GM18858 (cell line): Measurements from ENCODE around the gene GABRB3.

Experiments
- ATAC-seq: cut with Tn5 transposase; IDR thresholded peaks from one replicate; pipeline ENCODE4 v1.9.1; 2021; ENCODE audit not compliant: unreplicated experiment

Gene GABRB3

DNA sequence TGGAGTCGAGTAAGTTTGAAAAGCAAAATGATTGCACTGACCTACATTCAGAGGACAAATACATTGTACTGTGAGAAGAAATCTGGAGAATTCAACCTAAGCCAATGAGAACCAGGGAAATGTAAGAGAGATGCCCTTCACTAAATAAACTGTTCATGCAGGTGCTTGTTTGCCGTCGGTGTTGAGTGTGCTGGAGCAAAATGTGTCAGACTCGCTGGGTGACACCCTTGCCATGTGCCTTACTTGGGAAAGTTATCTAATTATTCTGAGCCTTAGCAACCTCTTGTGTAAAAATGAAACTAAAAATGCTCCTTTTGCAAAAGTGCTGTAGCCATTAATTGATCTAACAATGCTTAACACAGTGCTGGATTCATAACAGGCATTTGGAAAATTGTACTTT is 140.4 kb downstream of the GABRB3 start:
- ATAC-seq = no peak

DNA sequence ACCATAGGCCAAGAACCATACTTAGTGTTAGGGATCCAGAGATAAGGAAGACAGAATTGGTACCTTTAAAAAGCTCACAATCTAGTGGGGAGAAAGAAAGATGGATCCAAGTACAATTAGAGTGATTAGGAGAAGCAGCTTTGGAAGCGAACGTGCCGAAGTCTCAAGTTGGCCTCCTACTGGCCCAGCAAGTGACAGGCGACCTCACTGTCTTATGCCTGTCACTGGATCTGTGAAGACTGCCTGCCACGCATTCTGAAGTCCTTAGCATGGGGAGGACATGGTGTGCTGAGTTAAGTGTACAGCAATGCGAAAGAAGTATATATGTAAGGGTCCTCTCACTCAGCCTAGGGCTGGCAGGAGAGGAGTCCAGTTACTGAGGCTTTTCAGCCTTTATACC is 141.0 kb downstream of the GABRB3 start:
- ATAC-seq = no peak

DNA sequence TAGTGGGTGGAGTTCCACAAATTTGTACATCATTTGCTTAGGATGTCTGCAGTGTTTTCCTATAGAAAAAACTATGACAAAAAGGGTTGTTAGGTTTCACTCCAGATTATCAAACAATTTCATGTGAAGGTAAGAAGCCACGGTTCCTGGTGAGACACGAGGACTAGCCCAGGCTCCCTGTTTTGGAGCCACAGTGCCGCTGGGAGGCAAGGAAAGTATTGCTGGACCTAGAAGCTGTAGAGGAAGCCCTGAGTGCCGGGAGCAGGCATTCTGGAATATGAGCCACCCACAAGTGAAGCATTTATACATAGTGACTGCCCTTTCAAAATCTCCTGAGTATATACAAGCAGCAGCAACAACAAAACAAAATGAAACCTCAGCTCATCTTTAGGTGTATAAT is 142.0 kb downstream of the GABRB3 start:
- no peak for ATAC-seq

DNA sequence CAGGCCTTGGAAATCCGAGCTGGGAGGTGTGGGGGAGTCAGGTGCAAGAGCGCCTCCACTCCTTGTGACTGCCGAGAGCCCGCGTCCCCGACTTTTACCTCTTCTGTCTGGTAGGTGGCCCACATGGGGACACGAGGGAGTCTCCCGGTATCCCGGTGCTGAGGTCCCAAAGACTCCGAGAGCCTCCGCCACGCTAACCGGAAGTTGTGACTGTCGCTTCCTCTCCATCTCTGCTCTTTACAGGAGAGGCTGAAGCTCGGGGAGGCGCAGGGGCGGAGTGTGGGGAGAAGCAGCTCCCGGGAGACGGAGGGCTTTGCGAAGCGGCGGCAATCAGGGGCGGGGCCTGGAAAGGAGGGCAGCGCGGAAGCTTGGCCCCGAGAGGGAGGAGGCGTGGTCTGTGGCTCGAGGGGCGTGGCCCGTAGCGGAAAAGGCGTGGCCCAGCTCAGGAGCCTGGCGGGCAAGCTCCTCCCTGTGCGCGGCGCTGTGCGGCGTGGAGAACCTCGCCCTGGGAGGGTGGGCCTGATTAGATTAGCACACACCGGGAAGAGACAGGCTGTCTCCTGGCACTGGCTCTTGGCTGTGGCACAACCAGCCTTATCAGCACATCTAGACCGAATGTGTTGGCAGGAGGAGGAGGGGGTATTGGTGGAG is 143.9 kb downstream of the GABRB3 start:
- no peak for ATAC-seq

DNA sequence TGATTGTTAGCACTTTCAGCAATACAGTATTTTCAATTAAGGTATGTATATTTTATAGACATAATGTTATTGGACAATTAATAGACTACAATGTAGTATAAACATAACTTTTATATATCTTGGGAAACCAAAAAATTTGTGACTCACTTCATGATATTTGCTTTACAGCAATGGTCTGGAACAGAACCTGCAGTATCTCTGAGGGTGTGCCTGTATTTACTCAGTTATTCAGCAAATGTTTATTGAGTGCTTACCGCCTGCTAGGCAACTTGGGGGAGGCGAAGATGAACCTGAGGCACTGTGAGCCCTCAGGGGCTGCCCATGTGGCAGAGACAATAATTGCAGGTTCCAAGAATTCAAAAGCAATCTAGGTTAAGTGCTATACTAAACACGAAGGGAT is 144.8 kb downstream of the GABRB3 start:
- ATAC-seq = no peak

DNA sequence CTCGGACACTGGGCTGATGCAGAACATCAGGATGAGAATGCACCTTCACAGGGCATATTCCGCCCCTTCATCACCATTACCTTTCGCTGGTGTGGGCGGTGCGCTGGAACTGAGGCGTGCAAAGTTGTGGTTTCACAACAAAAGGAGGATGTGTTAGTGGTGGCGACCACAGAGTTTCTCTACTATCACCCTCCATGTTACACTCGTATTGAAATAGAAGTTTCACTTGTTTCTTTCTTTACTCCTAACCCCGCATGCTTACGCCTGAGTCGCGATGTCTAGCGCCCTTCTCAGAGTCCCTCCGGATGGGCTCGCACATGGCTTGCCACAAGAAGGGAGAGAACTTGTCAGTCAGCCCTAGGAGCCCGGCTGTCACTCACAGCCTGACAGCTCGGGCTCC is 148.7 kb downstream of the GABRB3 start:
- ATAC-seq = no peak

DNA sequence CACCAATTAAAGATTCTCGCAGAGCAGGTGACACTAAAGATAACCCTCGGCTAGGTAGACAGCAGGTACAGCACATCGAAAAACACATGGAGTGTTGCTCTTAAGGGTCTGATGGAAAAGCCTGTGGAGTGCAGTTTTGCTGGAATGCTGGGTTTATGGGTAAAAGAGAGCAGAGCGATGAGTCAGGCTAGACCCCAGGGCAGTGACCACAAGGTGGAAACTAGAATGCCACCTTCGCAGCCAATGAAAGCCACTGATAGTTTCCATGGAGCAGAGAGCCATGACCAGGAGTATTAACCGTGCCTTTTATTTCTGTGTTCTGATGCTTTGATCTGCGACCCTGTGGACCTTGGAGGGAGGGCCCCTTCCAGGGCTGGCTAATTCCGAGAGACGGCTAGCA is 149.8 kb downstream of the GABRB3 start:
- no peak for ATAC-seq

DNA sequence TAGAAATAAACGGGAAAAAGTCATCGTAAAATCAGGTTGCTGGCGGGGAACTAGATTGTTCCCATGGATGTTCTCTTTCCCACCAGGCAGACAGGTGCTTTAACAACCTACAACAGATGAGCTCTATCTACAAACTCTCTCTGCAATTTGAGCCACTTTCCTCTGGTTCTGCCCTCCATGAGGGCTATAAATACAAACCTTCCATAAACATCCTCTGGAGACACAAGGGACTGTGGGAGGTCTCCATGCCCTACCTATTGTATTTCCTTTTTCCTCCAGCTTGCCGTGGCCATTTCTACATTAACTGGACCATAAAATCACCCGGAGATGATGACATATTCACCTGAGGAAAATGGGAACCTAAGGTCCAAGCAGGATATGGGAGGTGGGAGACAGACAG is 151.1 kb downstream of the GABRB3 start:
- ATAC-seq = no peak

DNA sequence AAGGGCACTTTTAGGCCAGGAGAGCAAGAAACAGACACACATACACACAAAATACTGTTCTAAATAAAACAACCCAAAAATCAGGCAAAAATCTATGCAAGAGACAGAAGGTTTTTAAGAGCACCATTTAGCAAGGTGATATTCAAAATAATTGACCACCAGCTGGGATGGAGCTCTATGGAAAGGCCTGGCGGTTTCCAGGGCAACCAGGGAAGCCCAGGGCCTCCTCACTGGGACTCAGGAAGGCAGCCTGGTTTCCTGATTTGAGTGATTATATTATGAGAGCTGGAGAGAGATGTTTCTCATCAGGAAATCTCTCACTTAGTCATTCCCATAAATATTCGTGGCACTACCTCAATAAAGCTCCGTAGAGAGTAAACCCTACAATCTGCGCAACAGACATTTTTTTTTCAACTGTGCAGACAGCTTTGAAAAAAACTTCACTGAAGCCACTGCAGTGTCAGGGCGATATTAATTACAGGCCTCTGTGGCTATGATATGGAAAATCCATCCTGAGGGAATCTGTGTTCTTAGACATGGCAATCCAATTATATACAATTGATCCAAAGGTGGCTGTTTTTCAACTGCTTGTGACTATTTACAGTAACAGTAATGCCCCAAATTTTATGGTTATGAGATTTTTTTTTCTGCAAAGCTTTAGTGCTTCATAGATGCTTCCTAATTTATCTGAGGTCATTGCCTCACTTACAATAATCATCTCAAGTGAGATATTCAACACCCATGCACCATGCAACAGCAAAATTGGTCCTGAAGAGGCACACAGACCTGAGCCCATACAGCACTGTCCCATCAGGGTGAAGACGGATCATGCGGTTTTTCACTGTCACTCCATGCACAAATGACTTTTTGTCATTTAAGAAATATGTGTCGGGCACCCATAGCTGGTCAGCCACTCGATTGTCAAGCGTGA is 152.1 kb downstream of the GABRB3 start:
- no peak for ATAC-seq

DNA sequence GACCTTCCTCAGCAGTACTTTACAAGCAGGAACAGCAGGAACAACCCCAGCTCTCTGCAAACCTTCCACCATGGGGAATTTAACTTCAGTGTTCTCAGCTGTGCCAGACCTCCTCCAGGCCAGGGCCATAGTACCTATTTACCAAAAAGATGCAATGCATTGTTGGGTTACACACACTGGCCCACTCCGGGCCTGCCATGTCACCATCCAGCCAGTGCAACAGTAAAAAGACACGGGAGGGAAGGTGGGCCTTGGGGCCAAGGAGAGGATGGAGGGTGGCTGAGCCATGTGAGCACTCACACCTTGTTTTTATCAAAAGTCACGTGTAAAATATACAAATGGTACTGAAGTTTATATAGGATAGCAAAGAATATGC is 157.0 kb downstream of the GABRB3 start:
- ATAC-seq = no peak

DNA sequence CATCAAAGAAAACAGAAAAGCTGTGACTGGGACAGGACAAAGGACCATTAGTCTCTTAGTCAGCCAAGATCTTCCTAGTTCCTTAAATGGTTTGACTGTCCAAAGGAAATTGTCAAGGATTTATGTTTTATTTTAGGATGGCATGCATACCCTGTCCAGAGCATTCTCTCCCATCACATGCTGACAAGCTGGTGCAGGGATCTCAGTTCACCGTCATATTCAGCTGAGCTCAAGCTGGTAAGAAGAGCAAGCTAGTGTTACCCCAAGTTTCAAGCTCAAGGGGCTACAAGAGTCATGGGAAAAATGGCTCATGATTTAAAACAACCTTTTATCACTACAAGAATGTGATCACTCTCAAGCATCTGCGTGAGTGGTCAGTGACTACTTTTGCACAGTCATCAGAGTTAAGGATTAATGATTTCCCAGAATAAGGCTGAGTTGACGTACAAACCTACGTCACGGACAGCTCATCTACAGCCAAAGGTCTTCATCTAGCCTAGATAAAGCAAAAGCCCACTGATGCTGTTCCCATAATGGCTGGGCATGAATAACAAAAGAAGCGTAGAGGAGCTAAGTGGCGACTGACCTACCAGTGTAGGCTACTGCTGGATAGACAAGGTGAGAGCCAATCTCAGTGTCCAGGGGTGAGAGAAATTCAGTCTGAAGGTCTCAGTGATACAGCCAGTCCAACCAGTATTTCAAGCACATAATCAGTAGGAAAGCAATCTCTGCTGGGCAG is 157.5 kb downstream of the GABRB3 start:
- no peak for ATAC-seq

DNA sequence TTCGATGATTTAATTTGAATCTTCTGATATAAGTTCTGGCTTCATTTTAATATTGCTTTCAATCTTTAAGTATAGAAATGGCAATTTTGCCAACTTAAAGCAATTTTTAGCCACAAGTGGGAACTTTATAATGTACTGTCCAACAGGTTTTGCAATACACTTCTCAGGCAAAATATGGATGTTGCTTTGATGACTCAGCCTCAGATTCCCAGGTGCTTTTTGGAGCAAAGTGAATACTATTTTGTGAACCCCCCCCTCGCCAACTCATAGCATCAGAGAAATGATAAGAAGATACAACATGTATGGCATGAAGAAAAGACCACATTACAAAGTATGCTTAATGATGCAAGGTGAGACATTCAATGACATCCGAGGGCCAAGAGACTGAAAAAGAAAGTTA is 158.1 kb downstream of the GABRB3 start:
- ATAC-seq = no peak

DNA sequence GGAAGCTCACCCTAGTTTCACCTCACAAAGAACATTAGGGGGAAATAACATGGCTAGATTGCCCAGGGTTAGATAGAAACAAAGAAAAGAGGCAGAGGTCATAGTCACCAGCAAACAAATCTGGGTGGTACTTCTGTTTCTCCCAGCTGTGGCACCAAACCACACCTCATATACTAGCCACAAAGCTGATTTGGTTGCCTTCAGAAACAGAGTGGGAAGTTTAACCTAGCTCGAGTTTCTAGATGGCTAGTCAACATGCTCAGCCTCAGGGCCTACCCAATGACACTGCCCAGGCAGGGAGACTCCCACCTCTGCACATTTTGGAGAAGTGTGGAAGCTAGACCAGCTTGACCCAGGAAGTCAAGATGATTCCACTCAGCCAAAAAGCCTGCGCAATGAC is 174.2 kb downstream of the GABRB3 start:
- ATAC-seq = no peak

DNA sequence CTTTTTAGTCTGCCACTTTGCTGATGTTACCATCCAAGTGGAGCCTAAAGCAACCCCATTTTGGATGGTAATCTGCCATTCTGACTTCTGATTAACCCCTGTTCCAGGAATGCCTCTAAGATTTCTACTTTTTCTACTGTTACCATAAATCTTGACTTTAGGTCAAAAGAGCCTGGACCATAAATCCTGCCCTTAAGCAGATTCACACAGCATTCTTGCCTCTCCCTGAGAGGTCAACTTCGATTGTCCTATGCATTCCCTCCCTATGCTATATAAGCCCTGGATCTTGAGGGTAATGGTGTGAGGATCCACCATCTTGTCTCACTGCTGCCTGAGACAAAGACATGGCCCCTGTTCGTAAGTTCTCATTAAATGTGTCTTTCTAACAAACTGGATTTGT is 177.3 kb downstream of the GABRB3 start:
- ATAC-seq = no peak

DNA sequence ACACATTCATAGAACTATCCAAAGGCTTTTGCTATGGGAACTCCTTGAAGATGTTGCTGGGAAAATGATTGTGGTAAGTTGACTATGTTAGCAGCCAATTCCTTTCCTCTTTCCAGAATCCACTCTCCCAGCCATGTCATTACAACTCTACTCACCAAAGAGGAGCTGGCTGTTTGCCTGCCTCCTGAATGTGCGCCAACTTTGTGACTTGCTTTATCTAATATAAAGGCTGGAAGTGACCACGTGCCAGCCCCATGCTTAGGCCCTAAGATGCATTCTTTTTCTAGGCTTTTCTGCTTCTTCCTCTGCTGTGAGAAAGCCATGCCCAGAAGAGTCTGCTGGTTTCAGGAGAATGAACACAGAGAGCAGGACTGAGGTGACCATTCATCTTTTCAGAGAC is 182.2 kb downstream of the GABRB3 start:
- no peak for ATAC-seq

DNA sequence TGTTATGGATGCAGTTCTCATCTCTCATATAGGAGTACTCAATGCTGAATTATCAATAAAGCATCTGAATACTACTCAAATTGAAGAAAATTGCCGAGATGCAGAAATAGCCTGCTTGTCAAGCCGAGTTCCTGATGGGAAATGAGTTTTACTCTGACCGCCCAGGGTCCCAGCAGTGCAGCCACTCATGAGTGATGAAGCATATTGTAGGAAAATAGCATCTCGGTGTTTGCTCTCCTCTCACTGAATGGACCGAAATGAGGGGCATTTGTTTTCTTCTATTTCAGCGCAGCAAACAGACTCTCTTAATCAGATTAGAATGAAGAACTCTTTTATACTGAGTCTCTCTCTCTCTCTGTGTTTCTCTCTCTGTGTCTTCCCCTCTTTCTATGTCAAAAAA is 190.0 kb downstream of the GABRB3 start:
- no peak for ATAC-seq

DNA sequence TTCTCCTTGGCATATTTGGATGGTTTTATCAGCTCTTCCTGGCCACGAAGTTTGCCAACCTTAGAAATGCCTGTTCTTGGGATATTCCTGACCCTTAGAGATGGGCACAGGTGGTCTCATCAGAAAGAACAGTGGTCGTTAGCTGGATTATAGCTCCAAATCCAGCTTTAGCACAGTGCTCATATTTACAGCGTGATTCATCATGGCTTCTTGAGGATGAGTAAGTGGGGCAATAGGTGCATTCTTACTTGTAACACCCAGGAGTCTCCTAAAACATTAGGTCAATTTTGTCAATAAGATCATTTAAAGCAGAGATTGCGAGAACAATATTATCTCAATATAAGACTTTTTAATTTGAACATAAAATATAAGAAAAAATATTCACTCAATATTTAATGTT is 191.9 kb downstream of the GABRB3 start:
- no peak for ATAC-seq

DNA sequence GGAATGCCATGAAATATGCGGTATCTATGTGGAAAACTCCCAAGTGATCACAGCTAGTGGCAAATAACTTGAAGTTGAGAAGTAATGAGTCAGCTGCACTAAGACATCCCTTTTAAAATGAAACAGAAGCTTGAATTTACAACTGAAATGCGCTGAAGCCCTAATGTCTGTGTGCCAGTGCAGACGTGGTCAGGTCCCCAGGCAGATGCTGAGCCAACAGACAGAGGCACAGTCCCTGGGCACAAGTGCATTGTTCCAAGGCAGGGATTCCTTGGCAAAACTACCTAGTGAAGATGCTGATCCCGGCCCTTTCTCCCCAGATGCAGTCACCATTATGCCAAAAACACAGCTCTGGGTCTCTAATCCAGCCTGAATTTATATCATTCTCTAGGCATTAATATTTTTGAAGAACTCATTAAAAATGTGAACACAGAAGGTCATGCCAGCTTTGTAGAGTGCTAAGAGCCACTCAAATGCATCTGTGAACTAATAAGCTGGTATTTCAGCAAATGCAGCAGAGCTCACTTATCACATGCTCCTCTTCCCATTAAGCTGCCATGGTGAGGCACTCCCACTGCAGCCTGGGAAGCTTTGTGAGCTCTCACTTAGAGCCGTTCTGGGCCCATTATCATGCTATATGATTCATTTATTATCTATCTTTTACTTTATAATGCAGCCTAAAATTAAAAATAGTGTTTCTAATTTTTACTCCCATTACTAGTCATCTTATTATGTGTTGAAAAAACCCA is 200.1 kb downstream of the GABRB3 start:
- no peak for ATAC-seq

DNA sequence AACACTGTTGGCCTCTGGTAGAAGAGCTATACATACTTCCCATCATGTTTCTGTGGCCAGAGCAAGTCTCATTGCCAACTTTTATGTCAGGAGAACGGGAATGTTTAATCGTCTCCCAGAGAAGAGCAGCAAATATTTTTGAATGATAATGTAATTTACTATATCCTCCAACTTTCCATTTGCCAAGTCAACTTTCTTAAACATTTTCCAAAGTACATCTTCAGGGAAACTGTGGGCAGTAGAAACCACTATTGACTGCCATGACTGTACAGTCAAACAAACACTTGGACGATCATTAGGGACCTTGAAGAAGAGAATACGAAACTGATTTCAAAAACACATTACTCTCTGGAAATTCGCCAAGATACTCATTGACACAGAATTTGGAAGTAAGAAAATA is 201.5 kb downstream of the GABRB3 start:
- no peak for ATAC-seq

DNA sequence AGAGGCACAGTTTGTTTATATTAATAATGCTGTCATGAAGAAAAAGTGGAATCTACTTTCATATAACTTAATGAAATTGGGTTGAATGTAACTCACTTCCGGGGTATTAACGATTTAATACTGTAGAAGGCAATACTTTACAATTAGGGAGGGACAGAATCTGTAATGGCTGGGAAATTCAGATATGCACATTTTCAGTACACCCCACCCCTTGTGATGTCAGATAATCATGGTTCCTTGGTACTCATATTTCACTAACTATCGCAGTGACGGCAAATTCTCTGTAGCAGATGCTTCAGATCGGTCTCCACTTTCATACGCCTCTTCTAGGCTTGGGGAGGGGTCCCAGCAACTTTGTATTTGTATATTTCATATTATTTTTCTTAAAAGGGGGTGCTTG is 207.3 kb downstream of the GABRB3 start:
- ATAC-seq = no peak

DNA sequence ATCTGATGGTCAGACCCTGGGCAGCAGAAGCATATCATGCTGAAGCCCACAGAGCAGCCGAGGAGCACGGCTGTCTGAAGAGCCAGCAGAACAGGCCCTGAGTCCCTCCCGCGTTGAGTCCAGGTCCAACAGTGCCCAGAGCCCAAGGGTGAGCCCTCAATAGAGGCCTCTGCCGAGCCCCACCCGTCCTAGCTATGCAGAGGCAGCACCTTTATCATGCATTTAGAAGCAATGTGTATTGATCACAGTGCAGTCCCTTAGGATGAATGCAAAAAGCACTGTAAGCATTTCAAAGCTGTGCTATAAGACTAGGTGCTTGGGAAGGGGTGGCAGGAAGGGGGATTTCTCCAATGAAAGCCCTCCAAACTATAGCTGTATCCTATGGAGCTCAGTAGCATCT is 208.5 kb downstream of the GABRB3 start:
- ATAC-seq = no peak
